Immature natural killer cell (primary cell): ENCODE results near the gene HLA-F. TPM values are rescaled to one million over a fixed set of nuclear protein-coding genes. Genes with fewer than 3 reads are reported as not detected.
A peak's percentile ranks its signal among the peaks of the same experiment; 100 is the strongest.

Experiments
- DNase-seq, 3 donors: peaks; one replicate each; pipeline ENCODE4 v3.0.0; 2022; ENCODE audit warnings: mixed read lengths in 1 of 3
- H3K27ac Mint-ChIP-seq, 6 donors: one replicate each; pipeline ENCODE4 v1.8.0; 2020; ENCODE audit warnings: mixed read lengths in 6 of 6, mild to moderate bottlenecking in 5 of 6, inconsistent platforms in 4 of 6, moderate library complexity in 3 of 6
- H3K27me3 Mint-ChIP-seq, 3 donors: one replicate each; pipeline ENCODE4 v1.8.0; 2020 to 2021; ENCODE audit warnings: low read depth in 3 of 3, mild to moderate bottlenecking in 3 of 3, mixed read lengths in 3 of 3, moderate library complexity in 3 of 3, inconsistent platforms in 1 of 3
- H3K36me3 Mint-ChIP-seq, 3 donors: one replicate each; pipeline ENCODE4 v1.8.0; 2020; ENCODE audit warnings: mixed read lengths in 3 of 3, inconsistent platforms in 2 of 3, mild to moderate bottlenecking in 2 of 3
- H3K4me1 Mint-ChIP-seq, 2 donors: one replicate each; pipeline ENCODE4 v1.8.0; 2020; ENCODE audit warnings: inconsistent platforms in 2 of 2, mild to moderate bottlenecking in 2 of 2, mixed read lengths in 2 of 2, moderate library complexity in 1 of 2
- H3K4me3 Mint-ChIP-seq, 5 donors: one replicate each; pipeline ENCODE4 v1.8.0; 2020; ENCODE audit warnings: mild to moderate bottlenecking in 5 of 5, mixed read lengths in 5 of 5, inconsistent platforms in 3 of 5, moderate library complexity in 3 of 5
- H3K9me3 Mint-ChIP-seq, 6 donors: one replicate each; pipeline ENCODE4 v1.8.0; 2020; ENCODE audit warnings: mild to moderate bottlenecking in 6 of 6, mixed read lengths in 6 of 6, inconsistent platforms in 4 of 6, moderate library complexity in 3 of 6
- polyA plus RNA-seq, 3 donors: library from polyadenylated mRNA; unstranded; fragments of 300-500 nt; fragmentation: Illumina TruSeq; gene quantifications; one replicate each; pipeline ENCODE4 v1.2.3, GENCODE V29; 2021

Gene HLA-F
- polyA plus RNA-seq = 100 to 1,000 TPM; 595 to 720 (median 639) TPM

GRCh38 chr6:29723262-29723665, at the start of gene HLA-F:
Gene HLA-F (plus strand): TSS chr6:29723434. CDS start chr6:29723464, 30 bp downstream.
- Mint-ChIP-seq H3K9me3 (no peaks in the 10 kb centered on the region), H3K27me3 (peaks cover 20 to 33% (median 28%) of the 10 kb centered on the region in 3 donors), H3K4me3 (peak within 1 kb of the TSS; percentile 95 to 96 (median 95)), H3K36me3 (peaks cover 34 to 38% (median 35%) of the 10 kb centered on the region in 3 donors), H3K4me1 (peaks cover 61 to 67% of the 10 kb centered on the region in 2 donors), H3K27ac (peak within 1 kb of the TSS; percentile 98 to 100 (median 99))
- peak; percentile 91 to 93 (median 92) for DNase-seq

GRCh38 chr6:29674008-29674407, 49.2 kb upstream of the HLA-F start:
- no peak overlapping the region for H3K4me3 Mint-ChIP-seq
- H3K36me3 Mint-ChIP-seq = peaks cover 0 to 3% (median 0%) of the 10 kb centered on the region in 3 donors
- DNase-seq = no peak
- peak overlapping the region in 1 of 6 donors; percentile 19 for H3K27ac Mint-ChIP-seq
- H3K27me3 Mint-ChIP-seq = peaks cover 0 to 6% (median 3%) of the 10 kb centered on the region in 3 donors
- H3K9me3 Mint-ChIP-seq = no peaks in the 10 kb centered on the region
- peaks cover 3 to 7% of the 10 kb centered on the region in 2 donors for H3K4me1 Mint-ChIP-seq

- no peak for DNase-seq
- Mint-ChIP-seq H3K27me3 (peaks cover 0 to 11% (median 3%) of the 10 kb centered on the region in 3 donors), H3K9me3 (no peaks in the 10 kb centered on the region), H3K4me1 (peaks cover 3 to 12% of the 10 kb centered on the region in 2 donors), H3K36me3 (peaks cover 0 to 3% (median 0%) of the 10 kb centered on the region in 3 donors), H3K4me3 (no peak overlapping the region), H3K27ac (peak overlapping the region in 1 of 6 donors; percentile 55)
These were observed 47.7 kb upstream of the HLA-F start for GRCh38 chr6:29675561-29675960.

GRCh38 chr6:29676981-29677601, 46.1 kb upstream of the HLA-F start:
- peaks cover 3 to 12% of the 10 kb centered on the region in 2 donors for H3K4me1 Mint-ChIP-seq
- peaks cover 0 to 8% (median 3%) of the 10 kb centered on the region in 3 donors for H3K27me3 Mint-ChIP-seq
- peaks cover 0 to 2% (median 0%) of the 10 kb centered on the region in 6 donors for H3K9me3 Mint-ChIP-seq
- no peak for DNase-seq
- H3K4me3 Mint-ChIP-seq = peak overlapping the region in 1 of 5 donors; percentile 19
- H3K36me3 Mint-ChIP-seq = peaks cover 0 to 3% (median 0%) of the 10 kb centered on the region in 3 donors
- H3K27ac Mint-ChIP-seq = peak overlapping the region in 4 of 6 donors; percentile 37 to 85 (median 77)

GRCh38 chr6:29678114-29678513, 45.1 kb upstream of the HLA-F start:
- Mint-ChIP-seq H3K36me3 (no peaks in the 10 kb centered on the region), H3K27me3 (peaks cover 0 to 8% (median 3%) of the 10 kb centered on the region in 3 donors), H3K27ac (peak overlapping the region in 1 of 6 donors; percentile 85), H3K4me3 (no peak overlapping the region), H3K4me1 (peaks cover 3 to 12% of the 10 kb centered on the region in 2 donors), H3K9me3 (peaks cover 0 to 2% (median 0%) of the 10 kb centered on the region in 6 donors)
- DNase-seq = no peak

DNA sequence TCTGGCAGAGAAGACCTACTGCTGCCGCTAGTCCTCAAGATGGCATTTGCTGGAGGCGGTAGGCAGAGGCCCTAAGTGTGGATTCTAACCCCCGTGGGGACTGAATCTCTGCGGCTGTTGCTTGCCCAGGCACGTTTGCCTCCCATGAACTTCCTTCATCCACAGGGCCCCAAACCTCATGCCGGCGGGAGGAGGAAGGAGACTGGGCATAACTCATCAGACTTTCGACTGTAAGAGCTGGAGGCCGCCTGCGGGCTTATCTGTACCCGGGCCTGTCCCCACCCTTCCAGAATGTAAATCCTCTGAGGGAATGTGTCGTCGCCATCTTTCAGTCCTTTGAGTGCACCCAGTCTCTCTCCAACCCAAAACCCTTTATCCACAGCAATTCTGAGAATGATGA, 43.3 kb upstream of the HLA-F start:
- Mint-ChIP-seq H3K36me3 (no peaks in the 10 kb centered on the region), H3K9me3 (peaks cover 0 to 2% (median 0%) of the 10 kb centered on the region in 6 donors), H3K27ac (peak overlapping the region in 1 of 6 donors; percentile 80), H3K27me3 (peaks cover 0 to 8% (median 5%) of the 10 kb centered on the region in 3 donors), H3K4me1 (peaks cover 3 to 18% of the 10 kb centered on the region in 2 donors), H3K4me3 (peak overlapping the region in 3 of 5 donors; percentile 83 to 86 (median 85))
- no peak for DNase-seq

- H3K36me3 Mint-ChIP-seq = no peaks in the 10 kb centered on the region
- H3K4me1 Mint-ChIP-seq = peaks cover 3 to 18% of the 10 kb centered on the region in 2 donors
- peak overlapping the region in 3 of 5 donors; percentile 83 to 86 (median 85) for H3K4me3 Mint-ChIP-seq
- peaks cover 0 to 5% (median 4%) of the 10 kb centered on the region in 3 donors for H3K27me3 Mint-ChIP-seq
- DNase-seq = peak in 2 of 3 donors; percentile 7 to 17
- peak overlapping the region in 4 of 6 donors; percentile 40 to 80 (median 62) for H3K27ac Mint-ChIP-seq
- peaks cover 0 to 2% (median 0%) of the 10 kb centered on the region in 6 donors for H3K9me3 Mint-ChIP-seq
These were observed 42.8 kb upstream of the HLA-F start for GRCh38 chr6:29680416-29680815.

DNA sequence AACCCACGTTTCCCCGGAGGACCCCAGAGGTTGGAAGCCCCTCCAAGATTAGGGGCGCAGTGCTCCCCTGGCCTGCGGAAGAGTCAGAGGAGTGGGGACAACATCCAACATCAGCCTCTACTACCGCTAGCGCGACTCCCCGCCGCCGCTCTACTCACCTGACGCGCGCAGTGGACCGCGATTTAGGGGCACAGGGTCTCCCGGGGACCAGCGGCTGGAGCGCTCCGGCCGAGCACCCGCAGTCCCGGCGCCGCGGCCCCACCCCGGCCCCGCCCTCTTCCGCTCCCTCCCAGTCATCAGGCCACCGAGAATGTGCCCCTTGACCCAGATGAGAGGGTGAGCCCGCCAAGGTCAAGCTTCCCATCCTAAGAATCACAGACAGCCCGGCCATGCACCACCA, 42.3 kb upstream of the HLA-F start, which contains the start of gene ZFP57:
ZFP57 (minus strand) TSS at position 249 of the 400 bp plus-strand sequence. CDS start 4,149 bp downstream, outside the sequence.
- Mint-ChIP-seq H3K4me3 (peak within 1 kb of the TSS in 3 of 5 donors; percentile 83 to 86 (median 85)), H3K27ac (peak within 1 kb of the TSS in 4 of 6 donors; percentile 40 to 84 (median 62)), H3K36me3 (no peaks in the 10 kb centered on the region), H3K4me1 (peaks cover 3 to 18% of the 10 kb centered on the region in 2 donors), H3K9me3 (peaks cover 0 to 2% (median 0%) of the 10 kb centered on the region in 6 donors), H3K27me3 (peaks cover 0 to 5% (median 4%) of the 10 kb centered on the region in 3 donors)
- no peak for DNase-seq

DNA sequence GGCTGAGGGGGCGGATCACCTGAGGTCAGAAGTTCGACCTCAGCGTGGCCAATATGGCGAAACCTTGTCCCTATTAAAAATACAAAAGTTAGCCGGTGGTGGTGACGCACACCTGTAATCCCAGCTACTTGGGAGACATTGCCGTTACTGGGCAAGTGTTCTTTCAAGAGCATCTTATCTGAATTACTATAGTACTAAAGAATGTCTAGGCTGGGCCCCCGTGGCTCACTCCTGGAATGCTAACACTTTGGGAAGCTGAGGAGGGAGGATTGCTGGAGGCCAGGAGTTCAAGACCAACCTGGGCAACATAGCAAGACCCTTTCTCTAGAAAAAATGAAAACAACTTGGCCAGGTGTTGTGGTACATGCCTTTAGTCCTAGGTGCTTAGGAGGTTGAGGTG, 41.4 kb upstream of the HLA-F start:
- Mint-ChIP-seq H3K27ac (no peak overlapping the region), H3K4me1 (peaks cover 3 to 16% of the 10 kb centered on the region in 2 donors), H3K36me3 (no peaks in the 10 kb centered on the region), H3K4me3 (peak overlapping the region in 1 of 5 donors; percentile 10), H3K27me3 (peaks cover 0 to 6% (median 4%) of the 10 kb centered on the region in 3 donors), H3K9me3 (peaks cover 0 to 2% (median 0%) of the 10 kb centered on the region in 6 donors)
- DNase-seq = no peak

DNA sequence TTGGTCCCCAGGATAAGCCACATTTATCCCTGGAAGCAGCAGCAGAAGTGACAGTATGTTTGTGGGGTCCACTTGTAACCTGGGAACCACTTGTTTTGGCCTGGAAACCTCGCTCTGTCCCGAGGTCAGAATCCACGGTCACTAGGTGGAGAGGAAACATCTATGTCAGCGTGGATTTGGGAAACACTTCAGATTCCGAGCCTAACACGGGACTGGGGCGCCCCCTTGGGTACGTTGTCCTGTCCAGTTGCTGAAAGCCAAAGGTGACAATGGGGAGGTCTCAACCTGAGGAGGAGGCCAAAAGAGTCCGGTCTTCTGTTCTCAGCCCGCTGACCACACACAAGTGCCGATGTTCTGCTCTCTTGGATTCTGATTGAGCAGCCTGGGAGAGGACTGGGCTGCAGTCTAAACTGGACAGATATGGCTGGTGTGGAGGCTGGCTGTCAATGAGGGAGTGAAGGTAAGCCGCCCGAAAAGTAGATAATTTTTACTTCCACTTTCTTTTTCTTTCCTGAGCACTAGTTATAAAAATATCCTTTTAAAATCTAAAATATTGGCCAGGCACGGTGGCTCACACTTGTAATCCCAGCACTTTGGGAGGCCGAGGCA, 37.4 kb upstream of the HLA-F start:
- H3K27ac Mint-ChIP-seq = no peak overlapping the region
- peaks cover 0 to 6% of the 10 kb centered on the region in 2 donors for H3K4me1 Mint-ChIP-seq
- H3K9me3 Mint-ChIP-seq = peaks cover 0 to 2% (median 0%) of the 10 kb centered on the region in 6 donors
- H3K27me3 Mint-ChIP-seq = peaks cover 0 to 6% (median 4%) of the 10 kb centered on the region in 3 donors
- H3K4me3 Mint-ChIP-seq = no peak overlapping the region
- no peaks in the 10 kb centered on the region for H3K36me3 Mint-ChIP-seq
- DNase-seq = no peak

GRCh38 chr6:29694637-29695036, 28.6 kb upstream of the HLA-F start:
- Mint-ChIP-seq H3K9me3 (peaks cover 0 to 10% (median 0%) of the 10 kb centered on the region in 6 donors), H3K36me3 (peaks cover 0 to 3% (median 0%) of the 10 kb centered on the region in 3 donors), H3K27me3 (peaks cover 4 to 7% (median 5%) of the 10 kb centered on the region in 3 donors), H3K4me1 (no peaks in the 10 kb centered on the region), H3K4me3 (no peak overlapping the region), H3K27ac (no peak overlapping the region)
- DNase-seq = no peak

DNA sequence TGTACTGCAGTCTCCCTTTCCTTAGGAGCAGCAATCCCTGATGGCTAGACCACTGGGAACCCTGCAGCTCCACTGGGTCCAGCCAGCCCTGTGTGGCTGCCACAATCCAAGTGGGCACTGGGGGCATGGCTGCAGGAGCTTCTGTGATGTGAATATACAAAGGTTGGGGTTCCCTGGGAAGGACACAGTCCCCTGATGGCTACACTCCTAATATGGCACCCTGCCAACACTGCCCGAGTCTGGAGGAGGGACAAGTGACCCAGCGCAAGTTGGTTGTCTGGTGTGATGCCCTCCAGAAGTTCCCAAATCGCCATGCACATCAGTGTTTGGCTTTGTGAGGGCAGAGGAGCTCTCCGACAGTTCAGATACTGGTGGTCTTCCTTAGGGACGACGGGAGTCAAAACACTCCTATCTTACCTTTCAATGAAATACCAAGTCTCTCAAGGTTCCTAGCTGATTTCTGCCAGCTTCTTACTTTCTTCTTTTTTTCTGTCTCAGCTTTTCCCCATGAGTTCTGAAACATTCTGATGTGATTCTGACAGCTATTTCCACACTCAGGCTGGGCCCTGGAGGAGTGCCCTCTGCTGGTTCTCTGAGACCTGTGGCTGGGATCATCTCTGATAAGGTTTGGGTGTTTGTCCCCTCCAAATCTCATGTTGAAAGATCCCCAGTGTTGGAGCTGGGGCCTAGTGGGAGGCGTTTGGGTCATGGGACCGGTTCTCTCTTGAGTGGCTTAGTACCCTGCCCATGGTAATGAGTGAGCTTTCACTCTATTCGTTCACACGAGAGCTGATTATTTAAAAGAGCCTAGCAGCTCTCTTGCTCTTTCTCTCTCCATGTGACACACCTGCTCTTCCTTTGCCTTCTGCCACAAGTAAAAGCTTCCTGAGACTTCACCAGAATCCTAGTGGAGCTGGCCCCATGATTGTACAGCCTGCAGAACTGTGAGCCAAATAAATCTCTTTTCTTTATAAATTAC, 26.8 kb upstream of the HLA-F start:
- peaks cover 0 to 7% (median 4%) of the 10 kb centered on the region in 3 donors for H3K27me3 Mint-ChIP-seq
- H3K9me3 Mint-ChIP-seq = peaks cover 0 to 10% (median 0%) of the 10 kb centered on the region in 6 donors
- no peak overlapping the region for H3K27ac Mint-ChIP-seq
- H3K36me3 Mint-ChIP-seq = peaks cover 0 to 3% (median 0%) of the 10 kb centered on the region in 3 donors
- H3K4me1 Mint-ChIP-seq = no peaks in the 10 kb centered on the region
- no peak overlapping the region for H3K4me3 Mint-ChIP-seq
- DNase-seq = no peak
